ENCODE results near the gene SLC49A3. TPM values are rescaled to one million over a fixed set of nuclear protein-coding genes. Genes with fewer than 3 reads are reported as not detected.

SLC49A3 gene
- total RNA-seq, 1 donor from 2014 or later = 0.67 TPM

DNA sequence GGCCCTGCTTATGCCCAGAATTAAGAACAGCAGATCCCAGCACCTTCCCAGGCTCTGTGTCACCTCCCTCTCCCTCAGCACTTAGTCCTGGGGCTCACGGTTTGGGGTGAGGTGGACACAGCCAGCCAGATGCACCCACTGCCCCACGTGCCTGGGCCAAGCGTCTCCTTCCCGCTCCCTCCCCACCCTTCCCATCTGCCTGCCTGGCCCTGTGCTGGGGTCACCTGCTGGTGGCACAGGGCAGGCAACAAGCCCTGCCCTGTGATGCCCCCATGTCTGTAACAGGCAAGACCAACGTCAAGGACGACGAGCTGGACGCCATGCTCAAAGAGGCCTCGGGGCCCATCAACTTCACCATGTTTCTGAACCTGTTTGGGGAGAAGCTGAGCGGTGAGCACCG, 9.3 kb downstream of the SLC49A3 start:
- no peak overlapping the region for H3K27ac Mint-ChIP-seq (ENCODE audit: unreplicated experiment)
- H3K27me3 Mint-ChIP-seq (ENCODE audit: unreplicated experiment) = no peaks in the 10 kb centered on the region
- TF ChIP-seq, protein P1, sequence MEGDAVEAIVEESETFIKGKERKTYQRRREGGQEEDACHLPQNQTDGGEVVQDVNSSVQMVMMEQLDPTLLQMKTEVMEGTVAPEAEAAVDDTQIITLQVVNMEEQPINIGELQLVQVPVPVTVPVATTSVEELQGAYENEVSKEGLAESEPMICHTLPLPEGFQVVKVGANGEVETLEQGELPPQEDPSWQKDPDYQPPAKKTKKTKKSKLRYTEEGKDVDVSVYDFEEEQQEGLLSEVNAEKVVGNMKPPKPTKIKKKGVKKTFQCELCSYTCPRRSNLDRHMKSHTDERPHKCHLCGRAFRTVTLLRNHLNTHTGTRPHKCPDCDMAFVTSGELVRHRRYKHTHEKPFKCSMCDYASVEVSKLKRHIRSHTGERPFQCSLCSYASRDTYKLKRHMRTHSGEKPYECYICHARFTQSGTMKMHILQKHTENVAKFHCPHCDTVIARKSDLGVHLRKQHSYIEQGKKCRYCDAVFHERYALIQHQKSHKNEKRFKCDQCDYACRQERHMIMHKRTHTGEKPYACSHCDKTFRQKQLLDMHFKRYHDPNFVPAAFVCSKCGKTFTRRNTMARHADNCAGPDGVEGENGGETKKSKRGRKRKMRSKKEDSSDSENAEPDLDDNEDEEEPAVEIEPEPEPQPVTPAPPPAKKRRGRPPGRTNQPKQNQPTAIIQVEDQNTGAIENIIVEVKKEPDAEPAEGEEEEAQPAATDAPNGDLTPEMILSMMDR (IDR thresholded peaks at IDR 0.05) = no peak
- no peaks in the 10 kb centered on the region for H3K9me3 Mint-ChIP-seq (ENCODE audit: unreplicated experiment)
- no peak overlapping the region for H3K4me3 Mint-ChIP-seq (ENCODE audit: unreplicated experiment)
- H3K36me3 Mint-ChIP-seq (ENCODE audit: unreplicated experiment) = no peaks in the 10 kb centered on the region
- peaks cover 11% of the 10 kb centered on the region for H3K4me1 Mint-ChIP-seq (ENCODE audit: unreplicated experiment)
- no peak for DNase-seq (ENCODE audit: extremely low spot score, unreplicated experiment)

DNA sequence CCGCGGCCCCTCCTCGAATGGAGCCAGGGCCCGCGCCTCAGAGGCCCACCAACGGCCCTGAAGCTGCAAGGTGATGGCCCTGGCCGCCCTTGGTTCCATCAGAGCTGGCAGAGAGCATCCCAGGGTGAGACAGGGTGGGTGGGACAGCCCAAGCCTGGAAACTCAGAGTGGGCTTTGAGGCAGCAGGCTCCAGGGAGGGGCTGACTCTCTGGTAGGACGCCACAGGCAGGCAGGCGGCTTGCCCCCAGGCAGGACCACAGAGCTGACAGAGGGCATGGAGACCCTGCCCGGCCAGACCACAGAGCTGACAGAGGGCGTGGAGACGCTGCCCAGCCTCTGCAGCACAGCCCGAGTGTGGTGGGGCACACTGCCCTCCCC, 9.9 kb downstream of the SLC49A3 start:
- Mint-ChIP-seq H3K27ac (ENCODE audit: unreplicated experiment) (no peak overlapping the region), H3K36me3 (ENCODE audit: unreplicated experiment) (no peaks in the 10 kb centered on the region), H3K27me3 (ENCODE audit: unreplicated experiment) (no peaks in the 10 kb centered on the region), H3K4me1 (ENCODE audit: unreplicated experiment) (peaks cover 11% of the 10 kb centered on the region), H3K9me3 (ENCODE audit: unreplicated experiment) (no peaks in the 10 kb centered on the region), H3K4me3 (ENCODE audit: unreplicated experiment) (no peak overlapping the region)
- TF ChIP-seq, protein P1 (IDR thresholded peaks at IDR 0.05) = no peak
- DNase-seq (ENCODE audit: extremely low spot score, unreplicated experiment) = no peak

DNA sequence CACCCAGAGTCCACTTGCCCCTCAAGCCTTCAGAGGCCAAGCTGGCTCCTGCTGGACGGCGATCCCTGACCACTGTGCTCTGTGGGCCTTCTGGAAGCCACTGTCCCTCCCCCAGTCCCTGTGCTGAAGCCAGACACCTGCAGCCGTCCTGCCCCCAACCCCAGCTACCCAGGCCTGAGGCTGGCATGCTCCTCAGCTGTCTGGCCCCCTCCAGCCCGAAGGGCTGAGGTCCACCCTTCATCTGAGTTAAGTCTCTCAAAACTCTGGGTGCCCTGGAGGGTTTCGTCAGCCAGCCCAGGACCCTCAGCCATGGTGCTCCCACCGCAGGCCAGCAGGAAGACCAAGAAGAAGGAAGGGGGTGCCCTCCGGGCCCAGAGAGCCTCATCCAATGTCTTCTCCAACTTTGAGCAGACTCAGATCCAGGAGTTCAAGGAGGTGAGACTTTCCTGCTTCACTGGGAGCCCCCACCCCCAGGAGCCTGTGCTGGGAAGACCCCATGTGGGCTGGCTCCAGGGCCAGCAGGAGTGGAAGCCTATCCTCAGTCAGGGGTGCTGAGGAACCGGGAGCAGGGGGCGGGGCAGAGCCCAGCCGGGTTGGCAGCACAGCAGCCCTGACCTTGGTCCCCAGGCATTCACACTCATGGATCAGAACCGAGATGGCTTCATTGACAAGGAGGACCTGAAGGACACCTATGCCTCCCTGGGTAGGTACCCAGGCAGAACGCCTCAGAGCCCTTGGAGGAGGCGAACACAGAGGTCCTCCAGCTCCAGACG, 10.4 kb downstream of the SLC49A3 start:
- no peak for DNase-seq (ENCODE audit: extremely low spot score, unreplicated experiment)
- no peaks in the 10 kb centered on the region for H3K36me3 Mint-ChIP-seq (ENCODE audit: unreplicated experiment)
- H3K27ac Mint-ChIP-seq (ENCODE audit: unreplicated experiment) = no peak overlapping the region
- H3K4me3 Mint-ChIP-seq (ENCODE audit: unreplicated experiment) = no peak overlapping the region
- H3K9me3 Mint-ChIP-seq (ENCODE audit: unreplicated experiment) = no peaks in the 10 kb centered on the region
- TF ChIP-seq, protein P1 (IDR thresholded peaks at IDR 0.05) = no peak
- no peaks in the 10 kb centered on the region for H3K27me3 Mint-ChIP-seq (ENCODE audit: unreplicated experiment)
- H3K4me1 Mint-ChIP-seq (ENCODE audit: unreplicated experiment) = peaks cover 9% of the 10 kb centered on the region

DNA sequence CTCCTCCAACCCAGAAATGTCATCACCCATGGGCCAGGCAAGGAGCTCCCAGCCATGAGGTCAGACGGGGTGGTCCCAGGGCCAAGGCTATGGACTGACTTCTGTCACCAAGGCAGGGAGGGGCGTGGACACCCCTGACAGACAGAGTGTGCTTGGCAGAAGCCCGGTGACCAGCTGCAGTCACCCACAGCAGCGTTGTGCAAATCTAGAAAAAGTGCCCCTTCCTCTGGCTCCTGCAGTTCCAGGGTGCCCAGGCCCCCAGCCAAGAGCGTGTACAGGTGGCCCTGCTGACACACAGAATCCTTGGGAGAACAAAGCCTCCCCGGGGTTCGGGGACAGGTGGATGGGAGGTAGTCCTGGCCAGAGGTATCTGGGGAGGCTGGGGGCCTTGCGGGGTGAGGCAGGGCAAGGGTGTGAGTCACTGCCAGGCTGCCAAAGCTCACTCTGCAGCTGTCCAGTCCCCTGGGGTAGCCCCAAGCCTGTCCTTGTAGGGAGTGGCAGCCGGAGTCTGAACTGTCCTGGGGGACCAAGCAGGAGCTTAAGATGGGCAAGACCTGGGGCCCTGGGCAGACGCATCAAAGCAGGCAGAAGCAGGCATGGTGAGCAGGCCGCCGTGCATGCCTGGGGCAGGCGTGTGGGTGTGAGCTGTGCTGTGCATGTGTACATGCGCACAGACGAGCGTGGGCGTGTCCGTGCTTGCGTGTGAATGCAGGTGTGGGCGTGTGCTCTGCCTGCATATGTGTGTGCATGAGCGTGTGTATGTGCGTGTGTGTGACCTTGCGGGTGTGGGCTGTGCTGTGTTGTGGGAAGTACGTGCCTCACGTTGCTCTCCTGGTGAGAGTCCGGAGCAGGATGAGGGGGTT, 11.3 kb downstream of the SLC49A3 start:
- Mint-ChIP-seq H3K27me3 (ENCODE audit: unreplicated experiment) (no peaks in the 10 kb centered on the region), H3K27ac (ENCODE audit: unreplicated experiment) (no peak overlapping the region), H3K4me1 (ENCODE audit: unreplicated experiment) (peaks cover 14% of the 10 kb centered on the region), H3K36me3 (ENCODE audit: unreplicated experiment) (no peaks in the 10 kb centered on the region), H3K9me3 (ENCODE audit: unreplicated experiment) (no peaks in the 10 kb centered on the region), H3K4me3 (ENCODE audit: unreplicated experiment) (peak overlapping the region; percentile 32)
- TF ChIP-seq, protein P1 (IDR thresholded peaks at IDR 0.05) = no peak
- no peak for DNase-seq (ENCODE audit: extremely low spot score, unreplicated experiment)

DNA sequence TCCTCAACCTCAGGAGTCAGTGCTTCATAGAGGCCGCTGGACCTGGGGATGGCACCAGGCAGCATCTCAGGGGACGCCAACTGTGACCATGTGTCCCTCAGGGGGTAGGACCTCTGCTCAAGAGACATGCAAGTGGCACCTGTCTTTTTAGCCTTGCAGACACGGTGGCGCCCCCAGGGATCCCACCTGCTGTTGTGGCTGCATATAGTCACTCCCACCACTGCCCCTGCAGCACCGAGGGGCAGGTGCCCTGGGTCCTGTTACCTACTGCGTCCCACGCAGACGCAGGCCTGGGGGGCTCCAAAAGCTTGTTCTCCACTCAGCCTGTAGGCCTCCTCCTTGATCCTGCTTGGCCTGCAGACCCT, 12.1 kb downstream of the SLC49A3 start:
- Mint-ChIP-seq H3K4me1 (ENCODE audit: unreplicated experiment) (peaks cover 14% of the 10 kb centered on the region), H3K27me3 (ENCODE audit: unreplicated experiment) (no peaks in the 10 kb centered on the region), H3K36me3 (ENCODE audit: unreplicated experiment) (peaks cover 4% of the 10 kb centered on the region), H3K9me3 (ENCODE audit: unreplicated experiment) (no peaks in the 10 kb centered on the region), H3K4me3 (ENCODE audit: unreplicated experiment) (peak overlapping the region; percentile 32), H3K27ac (ENCODE audit: unreplicated experiment) (no peak overlapping the region)
- DNase-seq (ENCODE audit: extremely low spot score, unreplicated experiment) = no peak
- TF ChIP-seq, protein P1 (IDR thresholded peaks at IDR 0.05) = no peak

All from osteocyte (in vitro differentiated cells).